ENCODE results near the gene CHRNA10.

Gene CHRNA10

GRCh38 chr11:3671334-3672254 lies at the start of gene CHRNA10:
TSS of gene CHRNA10 (minus strand) at chr11:3671384. CDS start at chr11:3671312, 72 bp downstream.
- DNase-seq: no peak

GRCh38 chr11:3712274-3712673 lies 41.1 kb upstream of the CHRNA10 start:
- no peak for DNase-seq

- DNase-seq: no peak
Observed at GRCh38 chr11:3710485-3711259, 39.5 kb upstream of the CHRNA10 start.

GRCh38 chr11:3709977-3710376 lies 38.8 kb upstream of the CHRNA10 start:
- no peak for DNase-seq

GRCh38 chr11:3707176-3707575 lies 36.0 kb upstream of the CHRNA10 start:
- DNase-seq: no peak

GRCh38 chr11:3703383-3703782 lies 32.2 kb upstream of the CHRNA10 start:
- no peak for DNase-seq

GRCh38 chr11:3700910-3701309 lies 29.7 kb upstream of the CHRNA10 start:
- no peak for DNase-seq

- no peak for DNase-seq
Observed at GRCh38 chr11:3700410-3700809, 29.2 kb upstream of the CHRNA10 start.

- DNase-seq: no peak
Observed at GRCh38 chr11:3686751-3687150, 15.6 kb upstream of the CHRNA10 start.

- no peak for DNase-seq
Observed at GRCh38 chr11:3685923-3686322, 14.7 kb upstream of the CHRNA10 start.

GRCh38 chr11:3684819-3685172 lies 13.6 kb upstream of the CHRNA10 start:
- DNase-seq: no peak

GRCh38 chr11:3684129-3684818 lies 13.1 kb upstream of the CHRNA10 start:
- DNase-seq: no peak

- no peak for DNase-seq
Observed at GRCh38 chr11:3683039-3683438, 11.9 kb upstream of the CHRNA10 start.

- DNase-seq: no peak
Observed at GRCh38 chr11:3679077-3679476, 7.9 kb upstream of the CHRNA10 start.

- no peak for DNase-seq
Observed at GRCh38 chr11:3675971-3676370, 4.8 kb upstream of the CHRNA10 start.

GRCh38 chr11:3674189-3674588 lies 3.0 kb upstream of the CHRNA10 start:
- DNase-seq: no peak

GRCh38 chr11:3669742-3670183 lies 1.4 kb downstream of the CHRNA10 start:
- no peak for DNase-seq

- DNase-seq: no peak
Observed at GRCh38 chr11:3669128-3669527, 2.1 kb downstream of the CHRNA10 start.

- no peak for DNase-seq
Observed at GRCh38 chr11:3667149-3668035, 3.8 kb downstream of the CHRNA10 start.

GRCh38 chr11:3666023-3666530 lies 5.1 kb downstream of the CHRNA10 start:
- DNase-seq: no peak

- no peak for DNase-seq
Observed at GRCh38 chr11:3665336-3666022, 5.7 kb downstream of the CHRNA10 start.

Data from stimulated activated CD4-positive, alpha-beta T cell treated with anti-CD3 and anti-CD28 coated beads, Interleukin-4, amount 100 ng/mL, for 24 hours (primary cell).